NCI-H524 (cell line): ENCODE data around the gene TSPAN12.
A peak's percentile ranks its signal among the peaks of the same experiment; 100 is the strongest.

Experiments used
- DNase-seq, 2 experiments: peaks; one replicate each; lab custom pipeline; 2025; lab: John Stamatoyannopoulos, UW

The TSPAN12 gene

GRCh38 chr7:120743128-120743527 is 114.8 kb downstream of the TSPAN12 start:
- no peak for DNase-seq

- peak; percentile 55 to 84 for DNase-seq
Measured at GRCh38 chr7:120742372-120742771, 115.6 kb downstream of the TSPAN12 start.

GRCh38 chr7:120741371-120742042 is 116.4 kb downstream of the TSPAN12 start:
- DNase-seq: no peak

GRCh38 chr7:120740348-120740747 is 117.6 kb downstream of the TSPAN12 start:
- DNase-seq: no peak

GRCh38 chr7:120738816-120739215 is 119.1 kb downstream of the TSPAN12 start:
- no peak for DNase-seq
